NCI-H446 treated with DMSO at 0.1 percent for 48 hours (cell line): ENCODE results near the gene PCDHGB4.
"Not testable (repeated sequence)": the region's sequence is repeated elsewhere in the genome, so short reads cannot be mapped to it uniquely, and the experiment has no call there.

Experiments
- DNase-seq: peaks from one replicate; lab custom pipeline; 2025; lab: John Stamatoyannopoulos, UW

PCDHGB4 gene

GRCh38 chr5:141430332-141431113 lies 43.0 kb downstream of the PCDHGB4 start, which contains the start of gene PCDHGA12:
Gene PCDHGA12 (plus strand): TSS chr5:141430507. CDS start chr5:141430760, 253 bp downstream.
- DNase-seq = no peak

GRCh38 chr5:141431286-141431685 lies 43.8 kb downstream of the PCDHGB4 start:
- no peak for DNase-seq

GRCh38 chr5:141432308-141432707 lies 44.8 kb downstream of the PCDHGB4 start:
- not testable (repeated sequence) for DNase-seq

- DNase-seq = not testable (repeated sequence)
Measured at GRCh38 chr5:141432726-141433125, 45.2 kb downstream of the PCDHGB4 start.

GRCh38 chr5:141434006-141434405 lies 46.5 kb downstream of the PCDHGB4 start:
- no peak for DNase-seq

GRCh38 chr5:141437221-141437620 lies 49.7 kb downstream of the PCDHGB4 start:
- no peak for DNase-seq

GRCh38 chr5:141439411-141440141 lies 52.1 kb downstream of the PCDHGB4 start:
- DNase-seq = no peak
